HG03342 (cell line): Measurements from ENCODE around the gene SCO1.
"Not testable (repeated sequence)": the region's sequence is repeated elsewhere in the genome, so short reads cannot be mapped to it uniquely, and the experiment has no call there.

ENCODE experiments used
- ATAC-seq: cut with Tn5 transposase; IDR thresholded peaks from one replicate; pipeline ENCODE4 v1.9.1; 2021; ENCODE audit warnings: mild to moderate bottlenecking, moderate library complexity; ENCODE audit not compliant: unreplicated experiment

SCO1 gene

GRCh38 chr17:10697092-10698081 is at the start of gene SCO1, which contains the start of gene ADPRM:
Gene SCO1 (minus strand): TSS chr17:10697533. CDS start chr17:10697507, 26 bp downstream.
Gene ADPRM (plus strand): TSS chr17:10697594. CDS start chr17:10704927, 7,333 bp downstream.
- peak; percentile 91 for ATAC-seq

- ATAC-seq: no peak
These were observed 47.9 kb upstream of the SCO1 start for GRCh38 chr17:10745231-10745630.

DNA sequence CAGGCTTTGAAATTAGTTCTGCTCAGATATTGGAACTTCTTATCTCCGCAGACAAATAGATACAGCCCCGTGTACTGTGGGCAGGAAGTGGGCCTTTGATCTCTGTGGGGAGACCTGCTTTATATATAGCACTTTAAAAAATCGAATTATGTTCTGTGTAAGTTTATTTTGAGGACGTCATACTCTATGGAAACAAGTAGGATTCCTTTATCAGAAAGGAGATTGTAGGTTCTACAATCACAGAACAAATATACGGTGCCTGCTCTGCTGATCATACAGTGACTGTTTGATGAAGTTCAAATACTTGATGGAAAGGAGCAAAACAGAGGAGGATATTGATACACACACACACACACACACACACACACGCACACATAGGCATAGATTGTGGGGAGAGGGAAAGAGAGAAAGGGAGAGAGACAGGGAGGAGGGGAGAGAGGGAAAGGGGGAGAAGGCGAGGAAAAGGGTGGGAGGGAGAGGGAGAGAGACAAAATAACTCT is 47.2 kb upstream of the SCO1 start:
- no peak for ATAC-seq

DNA sequence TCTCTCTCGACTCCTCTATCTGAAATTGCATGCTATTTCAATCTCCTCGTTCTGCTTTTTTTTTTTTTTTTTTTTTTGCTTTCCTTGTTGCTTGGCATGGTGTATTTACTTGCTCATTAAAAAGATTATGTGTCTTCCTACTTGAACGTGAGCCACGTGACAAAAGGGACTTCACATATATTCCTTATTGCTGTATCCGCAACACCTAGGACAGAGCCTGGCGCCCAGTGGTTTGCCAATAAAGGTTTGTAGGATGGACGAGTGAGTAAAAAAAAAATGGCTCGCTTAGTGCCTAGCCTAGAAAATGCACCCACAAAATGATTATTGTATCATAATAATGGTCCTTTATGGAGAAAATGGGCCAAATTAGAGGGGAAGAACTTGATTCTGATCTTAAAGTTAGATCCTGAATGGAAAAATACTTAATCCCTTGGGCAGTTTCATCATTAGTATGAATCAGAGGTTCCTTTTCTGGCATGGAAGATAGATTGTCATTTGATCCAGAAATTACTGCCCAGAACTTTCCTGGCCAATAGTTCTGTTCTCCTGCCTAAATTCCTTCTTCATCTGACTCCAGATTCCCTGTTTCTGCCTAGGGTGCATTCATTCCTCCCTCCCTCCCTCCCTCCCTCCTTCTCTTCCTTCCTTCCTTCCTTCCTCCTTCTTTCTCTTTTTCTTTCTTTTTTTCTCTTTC is 46.1 kb upstream of the SCO1 start:
- ATAC-seq: no peak

GRCh38 chr17:10742431-10742830 is 45.1 kb upstream of the SCO1 start:
- no peak for ATAC-seq

DNA sequence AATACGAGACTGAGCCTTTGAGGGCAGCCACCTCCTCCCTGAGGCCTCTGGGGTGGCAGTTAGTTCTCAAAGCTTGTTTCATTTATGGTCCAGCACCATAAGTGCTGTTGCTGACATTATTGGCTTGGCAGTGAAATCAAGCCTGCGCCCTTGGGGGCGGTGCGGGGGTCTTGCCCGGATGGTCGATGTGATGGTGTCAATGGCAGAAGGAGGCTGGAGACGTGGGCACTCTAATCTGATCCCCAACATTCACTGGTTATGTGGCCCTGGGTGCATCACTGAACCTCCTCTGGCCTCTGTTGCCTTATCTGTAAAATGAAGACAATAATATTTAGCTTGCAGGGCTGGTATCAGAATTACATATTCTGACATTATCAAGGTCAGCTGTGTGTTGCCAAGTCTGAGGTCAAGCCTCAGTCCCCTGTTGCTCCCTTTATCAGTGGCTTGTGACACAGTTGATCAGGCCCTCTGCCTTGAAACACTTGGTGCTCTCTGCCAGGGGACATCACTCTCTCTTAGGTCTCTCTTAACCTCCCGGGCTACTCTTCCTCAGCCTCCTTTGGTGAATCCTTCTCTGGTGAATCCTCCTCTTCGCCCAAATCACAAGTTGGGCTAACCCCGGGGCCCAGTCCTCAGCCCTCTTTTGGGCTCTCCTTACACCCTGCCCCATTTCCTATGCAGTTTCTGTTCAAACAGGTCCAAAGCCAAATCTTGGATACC is 44.2 kb upstream of the SCO1 start:
- no peak for ATAC-seq

DNA sequence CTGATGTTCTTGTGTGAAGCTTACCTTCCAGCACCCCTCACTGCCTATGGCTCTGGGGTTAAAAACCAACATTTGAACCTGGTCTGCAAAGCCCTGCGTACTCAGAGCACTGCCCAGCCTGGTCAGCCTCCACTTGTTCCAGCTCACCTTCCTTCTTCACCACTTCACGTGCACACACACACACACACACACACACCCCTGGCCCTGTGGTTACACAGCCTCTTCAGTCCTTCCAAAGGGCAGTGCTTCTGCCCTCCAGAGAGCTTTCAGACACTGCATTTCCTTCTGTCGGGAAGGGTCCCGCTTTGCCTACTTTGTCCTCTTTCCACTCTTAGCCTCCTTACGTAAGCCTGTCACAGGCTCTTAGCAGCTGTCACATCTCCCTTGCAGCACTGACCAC is 42.1 kb upstream of the SCO1 start:
- no peak for ATAC-seq

GRCh38 chr17:10738521-10739258 is 41.4 kb upstream of the SCO1 start:
- ATAC-seq: no peak

DNA sequence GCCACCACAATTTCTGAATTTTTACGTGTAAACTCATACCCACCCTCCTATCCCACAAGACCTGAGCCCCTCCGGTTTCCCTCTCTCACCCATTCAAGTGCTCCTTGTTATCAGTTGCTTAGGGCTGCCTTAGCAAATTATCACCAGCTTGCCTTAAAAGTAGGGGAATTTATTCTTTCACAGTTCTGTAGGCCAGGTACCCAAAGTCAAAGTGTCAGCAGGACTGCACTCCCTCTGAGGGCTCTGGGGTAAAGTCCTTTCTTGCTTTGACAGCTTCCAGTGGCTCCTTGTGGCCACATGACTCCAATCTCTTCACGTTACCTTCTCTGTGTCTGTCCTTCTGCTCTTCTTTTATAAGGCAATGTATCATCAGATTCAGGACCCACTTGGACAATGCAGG is 40.4 kb upstream of the SCO1 start:
- no peak for ATAC-seq

DNA sequence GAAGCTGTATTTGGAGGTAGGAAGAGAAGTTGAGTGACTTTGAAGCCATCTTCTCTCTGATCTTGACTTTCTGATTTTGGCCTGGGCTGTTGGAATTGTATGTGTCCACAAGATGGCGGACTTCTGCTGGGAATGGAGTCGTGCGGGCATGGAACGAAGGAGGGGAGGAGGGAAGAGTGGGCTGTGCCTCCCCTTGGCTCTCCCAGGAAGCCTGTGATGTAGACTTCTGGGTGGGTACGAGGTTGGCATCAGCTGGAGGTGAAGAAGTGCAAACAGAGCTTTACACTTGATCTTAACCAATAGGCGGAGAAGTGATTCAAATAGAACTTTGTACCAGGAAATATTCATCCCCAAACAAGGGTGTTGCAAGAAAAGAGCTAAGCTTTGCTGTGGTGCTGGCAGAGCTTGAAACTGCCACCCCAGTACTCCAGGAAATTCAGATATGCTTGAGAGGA is 39.9 kb upstream of the SCO1 start:
- ATAC-seq: no peak

DNA sequence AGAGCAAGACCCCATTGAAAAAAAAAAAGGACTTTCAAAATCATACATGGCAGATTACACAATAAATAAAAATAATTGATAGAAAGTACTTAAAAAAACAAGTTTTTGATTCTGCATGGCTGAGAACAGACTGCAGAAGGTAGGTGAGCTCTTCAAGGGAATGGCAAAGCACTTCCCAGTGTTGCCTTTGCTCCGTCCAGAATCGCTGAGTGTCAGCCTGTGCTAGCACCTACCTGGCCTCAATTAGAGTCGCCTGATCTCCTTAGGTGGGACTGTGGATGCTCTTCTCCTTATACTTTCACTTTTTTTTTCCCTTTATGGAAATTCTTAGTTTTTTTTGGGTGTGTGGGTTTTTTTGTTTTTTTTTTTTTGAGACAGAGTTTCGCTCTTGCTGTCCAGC is 38.5 kb upstream of the SCO1 start:
- ATAC-seq: no peak

DNA sequence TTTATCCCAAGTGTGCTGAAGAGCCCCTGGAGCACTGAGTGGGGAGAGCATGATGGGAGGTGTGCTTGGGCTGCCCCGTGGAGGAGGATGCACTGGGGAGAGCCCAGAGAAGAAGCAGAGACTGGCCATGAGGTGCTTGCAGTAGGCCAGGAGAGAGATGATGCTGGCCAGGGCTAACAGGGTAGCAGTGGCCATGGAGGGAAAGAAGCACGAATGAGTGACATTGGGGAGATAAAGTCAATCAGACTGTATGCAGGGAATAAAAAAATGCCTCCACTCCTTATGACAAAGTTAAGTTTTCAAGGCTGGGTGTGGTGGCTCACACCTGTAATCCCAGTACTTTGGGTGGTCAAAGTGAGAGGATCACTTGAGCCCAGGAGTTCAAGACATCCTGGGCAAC is 37.9 kb upstream of the SCO1 start:
- no peak for ATAC-seq

GRCh38 chr17:10733666-10734065 is 36.3 kb upstream of the SCO1 start:
- no peak for ATAC-seq

- ATAC-seq: not testable (repeated sequence)
These were observed 34.8 kb upstream of the SCO1 start for GRCh38 chr17:10732121-10732520.

- ATAC-seq: no peak
These were observed 34.1 kb upstream of the SCO1 start for GRCh38 chr17:10731408-10731879.

DNA sequence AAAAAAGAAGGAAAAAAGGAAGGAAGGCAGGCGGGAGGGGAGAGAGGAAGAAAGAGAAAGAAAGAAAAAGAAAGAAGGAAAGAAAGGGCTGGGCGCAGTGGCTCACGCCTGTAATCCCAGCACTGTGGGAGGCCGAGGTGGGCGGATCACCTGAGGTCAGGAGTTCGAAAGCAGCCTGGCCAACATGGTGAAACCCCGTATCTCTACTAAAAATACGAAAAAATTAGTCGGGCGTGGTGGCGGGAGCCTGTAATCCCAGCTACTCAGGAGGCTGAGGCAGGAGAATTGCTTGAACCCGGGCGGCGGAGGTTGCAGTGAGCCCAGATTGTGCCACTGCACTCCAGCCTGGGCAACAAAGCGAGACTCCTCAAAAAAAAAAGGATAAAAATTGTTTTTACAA is 32.9 kb upstream of the SCO1 start:
- ATAC-seq: not testable (repeated sequence)

DNA sequence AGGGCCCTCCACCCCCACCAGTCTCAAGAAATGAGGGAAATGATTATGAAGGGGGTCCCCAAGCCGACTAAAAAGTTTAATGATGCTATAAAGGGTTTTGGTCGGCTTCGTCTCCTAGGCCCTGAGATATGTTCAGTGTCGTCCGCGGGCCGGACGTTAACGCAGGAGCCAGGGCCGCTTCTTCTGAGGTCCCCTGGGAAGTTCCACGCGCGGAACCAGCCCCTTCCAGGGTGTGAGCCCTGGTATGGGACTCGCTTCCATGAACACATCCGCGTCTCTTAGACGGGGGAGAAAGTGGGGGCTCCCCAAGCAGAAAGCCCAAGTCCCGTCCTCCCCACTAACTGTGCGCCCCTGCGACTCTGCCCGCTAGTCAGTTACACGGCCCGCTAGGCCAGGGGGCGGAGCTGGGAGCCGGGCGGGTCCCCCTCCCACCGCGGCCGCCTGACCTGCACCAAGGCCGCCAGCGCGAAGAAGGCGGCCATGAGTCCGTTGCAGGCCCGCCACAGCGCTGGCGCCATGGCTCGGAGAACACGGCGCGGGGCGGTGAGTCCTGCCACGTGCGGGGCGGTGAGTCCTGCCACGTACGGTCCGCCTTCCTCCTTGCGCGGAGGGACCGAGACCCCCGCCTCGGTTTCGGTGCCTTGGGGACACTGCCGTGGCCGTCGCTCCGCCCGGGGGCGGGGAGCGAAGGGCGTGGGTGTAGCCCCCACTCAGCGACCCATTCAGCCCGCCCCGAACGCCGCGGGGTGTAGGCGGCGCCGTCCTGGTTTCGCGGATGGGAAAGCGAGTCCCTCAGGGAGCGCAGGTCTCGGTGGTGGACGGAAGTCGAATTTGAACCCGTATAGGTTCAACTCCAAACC is 32.2 kb upstream of the SCO1 start, which contains the start of gene TMEM220:
Gene TMEM220 (minus strand): TSS at position 690 of the 860 bp plus-strand sequence. CDS start 172 bp downstream, at position 518.
- peak; percentile 71 for ATAC-seq

GRCh38 chr17:10728331-10728892 is 31.1 kb upstream of the SCO1 start:
- ATAC-seq: no peak

DNA sequence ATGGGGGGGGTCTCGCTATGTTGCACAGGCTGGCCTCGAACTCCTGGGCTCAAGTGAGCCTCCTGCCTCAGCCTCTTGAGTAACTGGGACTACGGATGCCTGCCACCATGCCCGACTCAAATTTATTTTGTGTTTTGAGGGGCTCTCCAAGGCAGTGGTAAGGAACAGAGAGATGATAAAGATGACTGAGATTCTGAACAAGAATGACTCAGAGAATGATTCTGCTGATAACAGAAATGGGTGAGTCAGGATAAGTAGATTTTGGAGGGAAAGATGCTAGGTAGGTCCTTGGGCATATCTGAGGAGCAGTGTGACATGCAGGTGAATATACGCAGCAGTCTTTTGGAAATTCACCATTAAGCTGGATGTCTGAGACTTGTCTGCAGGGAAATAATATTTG is 29.9 kb upstream of the SCO1 start:
- ATAC-seq: no peak
